ENCODE results near the gene SOCS1. TPM values are rescaled to one million over a fixed set of nuclear protein-coding genes. Genes with fewer than 3 reads are reported as not detected.

The SOCS1 gene
- total RNA-seq, 1 donor from 2014 or later, result 15.3 TPM

DNA sequence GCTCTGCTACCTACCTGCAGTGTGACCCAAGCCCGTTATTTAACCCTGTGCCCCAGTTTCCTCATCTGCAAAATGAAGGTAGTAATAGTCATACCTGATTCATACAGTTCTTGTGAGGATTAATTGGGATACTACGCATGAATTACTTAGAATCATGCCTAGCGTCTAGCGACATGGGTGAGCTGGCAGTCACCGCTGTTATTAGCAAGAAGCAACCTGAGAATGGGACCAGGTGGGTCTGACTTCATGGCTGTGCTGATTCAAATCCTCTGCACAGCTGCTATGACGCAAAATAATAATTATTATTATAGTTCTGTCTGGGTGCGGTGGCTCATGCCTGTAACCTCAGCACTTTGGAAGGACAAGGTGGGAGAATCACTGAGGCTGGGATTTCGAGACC lies 7.9 kb downstream of the SOCS1 start:
- peaks cover 3% of the 10 kb centered on the region for H3K4me1 ChIP-seq
- no peaks in the 10 kb centered on the region for H3K36me3 ChIP-seq
- no peaks in the 10 kb centered on the region for H3K27me3 ChIP-seq
- H3K27ac ChIP-seq, result no peak overlapping the region
- H3K9me3 ChIP-seq, result no peaks in the 10 kb centered on the region
- TF ChIP-seq, protein P1, sequence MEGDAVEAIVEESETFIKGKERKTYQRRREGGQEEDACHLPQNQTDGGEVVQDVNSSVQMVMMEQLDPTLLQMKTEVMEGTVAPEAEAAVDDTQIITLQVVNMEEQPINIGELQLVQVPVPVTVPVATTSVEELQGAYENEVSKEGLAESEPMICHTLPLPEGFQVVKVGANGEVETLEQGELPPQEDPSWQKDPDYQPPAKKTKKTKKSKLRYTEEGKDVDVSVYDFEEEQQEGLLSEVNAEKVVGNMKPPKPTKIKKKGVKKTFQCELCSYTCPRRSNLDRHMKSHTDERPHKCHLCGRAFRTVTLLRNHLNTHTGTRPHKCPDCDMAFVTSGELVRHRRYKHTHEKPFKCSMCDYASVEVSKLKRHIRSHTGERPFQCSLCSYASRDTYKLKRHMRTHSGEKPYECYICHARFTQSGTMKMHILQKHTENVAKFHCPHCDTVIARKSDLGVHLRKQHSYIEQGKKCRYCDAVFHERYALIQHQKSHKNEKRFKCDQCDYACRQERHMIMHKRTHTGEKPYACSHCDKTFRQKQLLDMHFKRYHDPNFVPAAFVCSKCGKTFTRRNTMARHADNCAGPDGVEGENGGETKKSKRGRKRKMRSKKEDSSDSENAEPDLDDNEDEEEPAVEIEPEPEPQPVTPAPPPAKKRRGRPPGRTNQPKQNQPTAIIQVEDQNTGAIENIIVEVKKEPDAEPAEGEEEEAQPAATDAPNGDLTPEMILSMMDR (IDR thresholded peaks at IDR 0.05), result no peak
- H3K4me3 ChIP-seq, result no peak overlapping the region
- intact Hi-C loops (cut with DNase I), result no loop called here
- DNase-seq, result no peak
- no peak for ATAC-seq

DNA sequence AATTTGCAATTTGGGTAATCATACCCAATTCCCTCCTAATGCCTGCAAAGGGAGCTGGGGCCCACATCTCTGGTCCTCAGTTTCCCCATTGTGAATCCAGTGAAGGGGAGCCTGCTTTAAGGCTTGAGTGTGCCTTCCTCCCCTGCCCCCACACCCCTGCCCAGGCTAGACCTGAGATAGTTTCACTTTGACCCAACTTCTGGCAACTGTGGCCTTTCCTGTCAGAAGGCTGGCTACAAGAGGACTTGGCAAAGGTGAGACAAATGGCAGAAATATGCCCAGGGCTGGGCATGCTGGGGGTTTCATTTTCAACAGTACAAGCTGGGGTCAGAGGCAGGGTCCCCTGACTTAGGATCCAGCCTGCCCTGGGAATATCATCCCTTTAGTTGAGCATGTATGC lies 10.0 kb downstream of the SOCS1 start:
- no peaks in the 10 kb centered on the region for H3K4me1 ChIP-seq
- DNase-seq (no peak), ATAC-seq (no peak)
- no peak overlapping the region for H3K4me3 ChIP-seq
- H3K27me3 ChIP-seq, result no peaks in the 10 kb centered on the region
- H3K27ac ChIP-seq, result no peak overlapping the region
- no peaks in the 10 kb centered on the region for H3K36me3 ChIP-seq
- no peaks in the 10 kb centered on the region for H3K9me3 ChIP-seq
- TF ChIP-seq, protein P1 (IDR thresholded peaks at IDR 0.05), result no peak
- intact Hi-C loops (cut with DNase I), result no loop called here

- Histone ChIP-seq H3K27ac (no peak overlapping the region), H3K4me3 (no peak overlapping the region), H3K36me3 (no peaks in the 10 kb centered on the region), H3K9me3 (no peaks in the 10 kb centered on the region), H3K4me1 (no peaks in the 10 kb centered on the region), H3K27me3 (no peaks in the 10 kb centered on the region)
- TF ChIP-seq, protein P1 (IDR thresholded peaks at IDR 0.05), result no peak
- intact Hi-C loops (cut with DNase I), result no loop called here
- no peak for DNase-seq
- no peak for ATAC-seq
Measured at GRCh38 chr16:11245222-11245737, 10.7 kb downstream of the SOCS1 start.

- Histone ChIP-seq H3K4me3 (no peak overlapping the region), H3K36me3 (no peaks in the 10 kb centered on the region), H3K9me3 (no peaks in the 10 kb centered on the region), H3K4me1 (no peaks in the 10 kb centered on the region), H3K27ac (no peak overlapping the region), H3K27me3 (no peaks in the 10 kb centered on the region)
- ATAC-seq, result no peak
- TF ChIP-seq, protein P1 (IDR thresholded peaks at IDR 0.05), result no peak
- intact Hi-C loops (cut with DNase I), result no loop called here
- no peak for DNase-seq
Measured at GRCh38 chr16:11242658-11243057, 13.3 kb downstream of the SOCS1 start.

- no peaks in the 10 kb centered on the region for H3K27me3 ChIP-seq
Measured at GRCh38 chr16:11241480-11242204, 14.4 kb downstream of the SOCS1 start.

More at GRCh38 chr16:11241480-11242204, 14.4 kb downstream of the SOCS1 start:
- intact Hi-C loops (cut with DNase I), result no loop called here
- TF ChIP-seq, protein P1 (IDR thresholded peaks at IDR 0.05), result no peak
- Histone ChIP-seq H3K27ac (no peak overlapping the region), H3K36me3 (no peaks in the 10 kb centered on the region), H3K9me3 (no peaks in the 10 kb centered on the region), H3K4me1 (peaks cover 4% of the 10 kb centered on the region), H3K4me3 (no peak overlapping the region)
- no peak for ATAC-seq
- no peak for DNase-seq

Data from upper lobe of right lung (tissue), 1 donor.